Stimulated activated CD4-positive, alpha-beta T cell treated with anti-CD3 and anti-CD28 coated beads, TNF-alpha, amount 100 ng/mL, for 24 hours (primary cell): ENCODE measurements around the gene NEUROD6.

Experiments
- DNase-seq, 3 experiments: peaks; one replicate each; pipeline ENCODE4 v3.0.0-alpha.2; 2020; ENCODE audit warnings: low read depth in 3 of 3

The NEUROD6 gene

DNA sequence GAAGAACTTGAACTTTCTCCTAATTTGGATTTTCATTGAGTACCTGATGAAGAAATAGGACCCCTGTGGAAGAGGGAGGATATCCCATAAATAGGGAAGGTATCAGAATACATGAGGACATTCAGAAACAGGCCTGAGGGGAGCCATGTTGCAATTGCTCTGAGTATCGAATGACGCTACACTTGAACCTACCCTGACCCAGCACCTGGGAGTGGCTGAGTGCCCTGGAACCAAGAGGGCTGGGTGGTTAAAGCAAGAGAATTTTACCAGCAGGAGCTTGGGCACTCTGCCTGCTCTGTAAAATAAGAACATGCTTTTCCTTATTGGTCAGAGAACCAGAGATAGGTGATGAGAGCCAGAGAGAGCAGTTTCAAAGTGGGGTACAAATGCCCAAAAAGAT, 7.2 kb downstream of the NEUROD6 start:
- no peak for DNase-seq

DNA sequence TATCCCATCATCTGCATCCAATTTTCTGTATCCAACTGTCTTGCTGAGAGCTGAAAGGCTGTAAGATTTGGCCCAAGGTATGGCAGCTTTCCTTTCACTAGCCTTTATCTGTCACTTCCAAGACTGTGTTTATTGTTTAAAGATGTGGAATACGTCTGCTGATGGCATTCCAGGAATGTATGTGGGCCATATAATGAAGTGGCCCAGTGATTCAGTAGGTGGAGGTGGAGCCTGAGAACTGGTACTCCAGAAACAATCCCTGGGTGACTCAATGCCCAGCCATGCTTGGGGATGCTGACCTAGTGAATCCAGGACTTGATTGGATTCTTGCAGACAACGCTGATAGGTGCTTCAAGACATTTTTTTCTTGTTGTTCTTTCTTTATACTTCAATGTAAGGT, 13.5 kb downstream of the NEUROD6 start:
- DNase-seq: no peak

DNA sequence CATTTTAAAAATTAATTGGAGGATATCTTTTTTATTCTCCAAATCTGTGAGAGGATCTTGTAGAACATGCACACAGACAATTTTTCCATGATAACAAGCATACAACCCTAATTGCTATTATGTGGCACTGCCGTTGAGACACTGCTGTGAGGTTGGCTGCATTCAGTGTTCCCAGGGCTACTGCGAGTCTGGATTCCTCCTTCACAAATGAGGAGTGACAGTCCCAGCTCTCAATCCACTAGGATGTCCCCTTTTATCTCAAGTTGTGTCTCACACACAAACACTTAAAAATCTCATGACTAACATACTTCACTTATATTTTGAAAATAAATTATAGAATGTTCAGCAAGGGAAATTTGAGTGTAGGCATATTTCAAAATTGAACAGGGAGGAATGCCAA, 14.1 kb downstream of the NEUROD6 start:
- DNase-seq: no peak

DNA sequence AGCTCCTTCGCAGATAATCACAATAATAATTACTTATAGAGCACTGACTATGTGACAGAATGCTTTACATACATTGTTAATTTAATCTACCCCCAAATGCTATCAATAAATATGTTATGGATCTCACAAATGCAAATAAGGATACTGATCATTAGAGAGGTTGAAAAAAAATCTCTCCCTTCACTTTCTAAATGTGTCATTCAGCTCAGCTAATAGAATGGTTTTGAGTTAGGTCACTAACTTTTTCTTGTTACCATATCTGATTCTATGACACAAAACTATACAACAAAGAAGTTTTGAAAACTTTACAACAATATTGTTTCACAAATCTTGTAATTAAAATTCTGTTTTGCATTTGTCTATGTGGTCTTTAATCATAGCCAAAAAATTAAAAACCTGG, 17.4 kb downstream of the NEUROD6 start:
- DNase-seq: no peak

DNA sequence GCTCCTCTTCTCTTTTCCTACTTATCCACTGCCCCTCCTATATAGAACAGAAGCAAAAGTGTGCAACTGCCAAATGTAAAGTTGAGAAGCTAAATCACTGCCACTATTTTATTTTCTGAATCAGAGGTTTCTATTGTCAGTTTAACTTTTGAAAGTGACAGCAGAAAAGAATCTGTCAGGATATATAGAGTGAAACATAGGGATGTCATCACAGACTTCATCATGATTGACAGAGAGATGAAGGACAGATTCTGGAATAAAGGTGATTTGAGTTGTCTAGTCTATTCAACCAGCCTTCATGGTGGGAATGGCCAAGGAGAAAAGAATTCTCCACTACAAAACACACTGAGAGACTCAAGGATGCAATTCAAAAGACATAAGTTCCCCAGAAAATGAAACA, 19.9 kb downstream of the NEUROD6 start:
- DNase-seq: no peak

DNA sequence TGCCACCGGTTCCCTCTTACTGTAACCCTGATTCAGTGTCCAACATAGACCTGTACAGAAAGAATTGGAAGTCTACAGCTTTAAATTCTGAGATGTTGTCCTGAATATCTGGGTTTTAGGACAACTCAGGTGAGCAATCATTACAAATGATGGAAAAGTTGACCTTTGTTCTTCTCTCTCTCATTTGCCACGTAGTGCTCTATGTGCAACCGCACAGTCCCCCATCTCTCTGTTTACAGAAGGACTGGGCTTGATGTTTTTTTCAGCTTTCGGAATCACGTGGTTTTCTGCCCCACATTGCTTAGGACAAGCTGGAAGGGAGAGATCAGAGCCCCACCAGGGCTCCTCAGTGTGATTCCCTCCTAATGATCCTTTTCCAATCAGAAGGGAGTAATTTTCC, 22.2 kb downstream of the NEUROD6 start:
- DNase-seq: no peak

DNA sequence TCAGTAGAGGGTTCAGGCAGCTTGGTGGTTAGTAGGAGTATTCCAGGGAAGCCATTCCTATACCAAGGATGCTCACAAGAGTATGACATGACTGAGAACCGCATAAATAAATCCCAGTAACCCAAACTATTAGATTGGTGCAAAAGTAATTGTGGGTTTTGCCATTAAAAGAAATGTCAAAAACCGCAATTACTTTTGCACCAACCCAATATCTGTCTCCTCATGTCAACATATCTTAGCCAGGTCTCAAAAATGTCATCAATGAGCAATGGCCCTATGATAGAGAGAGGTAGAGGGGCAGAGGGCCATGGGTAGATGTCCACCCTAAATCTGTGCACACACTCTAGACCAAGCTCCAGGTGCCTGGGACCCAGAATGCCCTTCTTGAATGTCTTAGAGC, 23.6 kb downstream of the NEUROD6 start:
- no peak for DNase-seq

DNA sequence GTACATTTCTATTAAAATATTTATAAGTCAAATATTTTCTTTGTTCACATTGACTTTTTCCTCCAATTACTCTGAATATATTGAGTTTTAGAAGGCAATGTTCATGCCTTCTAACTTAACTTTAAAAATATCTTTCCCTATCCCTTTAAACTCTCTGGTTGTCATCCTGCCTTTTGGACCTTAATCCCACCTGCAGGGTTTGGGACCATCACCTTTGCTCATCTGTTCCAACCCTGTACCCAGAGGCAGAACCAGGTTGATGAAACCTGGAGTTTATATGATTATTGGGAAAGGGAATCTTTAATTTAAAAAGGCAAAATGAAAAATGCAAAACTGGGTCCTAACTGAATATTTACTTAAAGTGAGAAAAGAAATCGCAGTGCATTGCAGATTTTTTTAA, 24.8 kb downstream of the NEUROD6 start:
- DNase-seq: no peak

DNA sequence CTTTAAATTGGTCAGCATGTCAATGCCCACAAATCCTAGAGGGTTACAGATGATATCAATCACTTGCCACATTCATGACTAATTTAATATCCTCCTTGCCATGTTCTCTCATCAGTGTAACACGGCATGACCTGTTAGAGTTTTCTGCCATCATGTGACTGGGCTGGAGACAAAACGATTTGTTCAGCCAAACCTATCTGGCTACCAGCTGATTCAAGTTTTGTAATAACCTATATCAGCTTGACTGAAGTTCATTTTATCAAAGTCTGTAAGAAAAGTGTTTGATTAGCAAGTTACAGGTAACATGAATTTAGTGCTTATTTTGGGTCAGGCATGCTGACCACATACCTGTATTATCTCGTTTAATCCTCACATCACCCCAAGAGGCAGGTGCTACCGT, 25.7 kb downstream of the NEUROD6 start:
- no peak for DNase-seq

DNA sequence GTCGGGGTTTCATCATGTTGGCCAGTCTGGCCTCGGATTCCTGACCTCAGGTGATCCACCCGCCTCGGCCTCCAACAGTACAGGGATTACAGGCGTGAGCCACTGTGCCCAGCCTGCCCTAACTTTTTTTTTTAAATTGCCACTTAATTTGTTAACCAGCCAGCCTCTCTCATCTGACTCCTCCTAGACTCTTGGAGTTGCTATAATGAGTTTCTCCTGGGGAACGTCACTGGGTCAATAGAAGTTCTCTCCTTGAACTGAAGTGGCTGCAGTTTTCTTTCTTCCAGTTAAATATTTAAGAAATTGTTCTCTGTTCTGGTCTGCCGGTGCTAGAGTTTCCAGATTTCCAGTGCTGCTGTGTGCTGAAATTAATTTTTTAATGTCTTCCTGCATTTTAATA, 27.6 kb downstream of the NEUROD6 start:
- DNase-seq: no peak

DNA sequence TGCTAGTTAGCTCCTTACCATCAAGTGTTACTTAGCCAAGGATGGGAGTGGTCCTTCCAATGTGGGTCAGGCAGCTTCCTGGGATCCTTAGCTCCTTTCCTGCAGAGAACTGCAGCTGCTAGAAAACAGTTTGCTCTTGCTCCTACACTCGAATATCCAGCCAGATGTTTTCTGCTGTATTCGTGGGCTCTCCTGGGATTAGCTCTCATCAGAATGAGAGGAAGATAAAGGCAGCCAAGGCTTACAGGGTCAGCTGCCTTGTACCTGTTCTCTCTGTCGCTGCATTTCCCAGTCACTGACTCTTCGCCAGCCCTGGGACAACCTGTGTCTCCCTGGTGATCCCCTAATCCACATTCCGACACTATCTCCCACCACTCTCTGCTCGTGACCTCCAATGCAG, 29.0 kb downstream of the NEUROD6 start:
- DNase-seq: no peak

DNA sequence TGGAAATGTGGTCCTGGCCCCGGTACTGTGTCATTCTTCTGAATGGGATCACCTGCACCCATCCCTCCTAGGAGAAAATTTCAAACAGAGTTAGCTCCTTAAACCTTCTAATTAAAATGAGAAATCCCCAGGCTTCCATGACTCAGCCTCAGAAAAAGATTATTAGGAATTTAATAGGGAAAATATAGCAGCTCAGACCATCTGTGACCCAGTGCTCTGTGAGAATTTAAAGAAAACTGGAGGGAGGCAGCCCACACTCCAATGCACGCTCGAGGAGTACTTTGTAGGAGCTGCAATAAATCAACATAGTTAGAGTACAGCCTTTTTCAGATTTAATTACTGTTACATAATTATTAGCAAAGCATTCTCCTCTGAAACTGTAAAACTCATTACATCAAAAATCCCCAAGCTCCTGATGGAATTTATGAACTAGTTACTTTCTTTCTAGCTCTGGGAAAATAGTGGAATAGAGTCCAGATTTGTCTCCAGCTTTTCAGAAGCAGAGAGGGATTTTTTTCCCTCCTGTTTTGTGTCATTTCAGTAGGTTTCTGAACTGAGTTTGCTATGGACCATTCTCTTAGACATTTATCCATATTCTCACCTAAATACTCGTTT, 30.1 kb downstream of the NEUROD6 start:
- no peak for DNase-seq

DNA sequence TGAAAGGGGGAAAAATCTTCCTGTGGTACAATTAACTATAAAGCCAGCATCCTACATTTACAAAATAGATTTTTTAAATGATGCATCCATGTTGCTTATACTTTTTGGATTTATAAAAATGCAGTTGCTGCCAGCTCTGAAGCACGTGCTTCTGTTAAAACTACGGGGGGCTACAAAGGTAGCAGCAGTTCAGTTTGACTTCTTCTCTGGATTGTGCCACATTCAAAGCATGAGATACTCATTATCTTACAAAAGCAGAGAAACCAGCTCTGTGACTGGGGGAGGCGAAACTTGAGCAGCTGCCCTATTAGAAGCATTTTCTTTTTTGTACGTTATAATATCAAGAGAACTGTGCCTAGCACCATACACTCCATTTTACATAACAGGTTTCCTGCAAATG, 31.1 kb downstream of the NEUROD6 start:
- no peak for DNase-seq

DNA sequence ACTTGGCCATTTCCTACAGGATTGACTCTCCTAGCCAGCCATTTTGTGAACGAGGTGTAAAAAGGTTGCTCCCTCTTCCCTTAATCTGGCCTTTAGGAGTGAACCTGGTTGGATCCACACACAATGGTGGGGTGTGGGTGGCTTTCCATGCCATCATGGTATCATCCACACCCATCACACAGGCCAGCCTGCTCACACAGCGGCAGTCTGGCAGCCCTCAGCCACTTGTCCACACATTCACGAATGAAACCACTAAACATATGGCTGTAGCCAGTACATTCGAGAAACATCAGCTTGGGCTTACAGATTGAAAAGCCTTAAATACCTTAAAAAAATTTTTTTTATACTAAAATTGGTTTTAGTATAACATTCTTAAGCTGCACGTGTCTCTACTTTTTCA, 31.9 kb downstream of the NEUROD6 start:
- DNase-seq: no peak

DNA sequence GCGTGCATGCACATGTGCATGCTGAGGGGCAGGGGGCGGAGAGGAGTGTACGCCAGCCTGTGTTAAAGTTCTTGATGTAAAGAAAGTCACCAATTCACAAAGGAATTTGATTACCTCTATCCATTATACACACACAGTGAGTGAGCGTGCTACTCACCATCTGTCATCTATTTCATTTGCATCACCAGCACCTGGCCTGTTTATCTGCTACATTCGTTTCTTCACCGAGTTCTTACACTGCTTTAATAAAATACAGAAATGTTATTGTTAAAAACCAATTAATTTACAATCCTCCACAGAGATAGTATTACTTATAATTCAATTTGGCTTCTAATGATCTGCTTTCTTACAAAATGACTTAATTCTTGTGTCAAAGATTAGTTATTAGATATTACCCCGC, 32.6 kb downstream of the NEUROD6 start:
- no peak for DNase-seq

DNA sequence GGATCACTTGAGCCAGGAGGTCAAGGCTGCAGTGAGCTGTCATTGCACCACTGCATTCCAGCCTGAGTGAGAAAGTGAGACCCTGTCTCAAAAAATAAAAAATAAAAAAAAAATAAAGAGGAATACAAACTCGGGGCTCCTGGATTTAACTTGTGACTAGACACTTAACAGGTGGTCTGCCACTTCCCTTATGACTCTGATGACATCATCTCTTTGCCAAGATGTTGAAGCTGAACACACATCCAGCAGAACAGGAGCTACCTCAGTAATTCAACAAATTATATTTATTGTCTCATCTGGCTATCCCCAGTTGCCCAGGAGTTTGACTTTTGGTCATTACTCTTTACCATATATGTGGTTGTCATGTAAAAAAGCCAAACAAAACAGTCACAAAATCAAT, 35.3 kb downstream of the NEUROD6 start:
- no peak for DNase-seq

DNA sequence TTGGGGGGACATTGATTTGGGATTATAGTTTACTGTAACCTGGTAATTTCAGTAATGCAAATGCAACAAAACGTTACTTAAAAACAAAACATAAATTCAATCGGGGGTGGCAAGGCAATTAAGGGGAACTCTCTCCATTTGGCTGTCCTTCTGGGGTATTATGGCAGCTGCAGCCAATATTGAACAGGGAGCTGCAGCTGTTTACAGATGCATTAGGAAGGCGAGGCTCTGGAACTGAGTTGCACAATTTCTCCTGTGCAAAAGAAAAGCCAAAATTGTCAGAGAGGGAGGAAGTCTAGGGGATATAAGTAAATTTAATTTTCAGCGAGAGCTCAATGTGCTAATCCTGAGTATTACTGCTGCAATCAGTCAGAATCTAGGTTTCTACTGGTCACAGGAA, 36.1 kb downstream of the NEUROD6 start:
- no peak for DNase-seq

DNA sequence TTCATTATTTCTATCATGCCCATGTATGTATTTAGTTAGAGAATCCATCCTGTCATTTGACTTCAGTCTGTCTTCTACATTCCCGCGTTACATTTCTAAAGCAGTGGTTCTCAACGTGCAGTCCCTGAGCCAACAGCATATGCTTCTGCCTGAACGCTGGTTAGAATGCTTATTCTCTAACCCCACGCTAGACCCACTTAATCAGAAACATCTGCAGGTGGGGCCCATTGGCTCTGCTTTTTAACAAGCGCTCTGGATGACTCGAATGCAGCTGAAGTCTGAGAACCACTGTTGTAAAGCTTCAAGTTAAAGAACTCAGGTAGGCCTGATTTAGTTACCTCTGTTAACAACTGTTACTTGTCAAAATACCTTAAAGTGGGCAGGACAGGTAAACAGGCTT, 38.2 kb downstream of the NEUROD6 start:
- no peak for DNase-seq

DNA sequence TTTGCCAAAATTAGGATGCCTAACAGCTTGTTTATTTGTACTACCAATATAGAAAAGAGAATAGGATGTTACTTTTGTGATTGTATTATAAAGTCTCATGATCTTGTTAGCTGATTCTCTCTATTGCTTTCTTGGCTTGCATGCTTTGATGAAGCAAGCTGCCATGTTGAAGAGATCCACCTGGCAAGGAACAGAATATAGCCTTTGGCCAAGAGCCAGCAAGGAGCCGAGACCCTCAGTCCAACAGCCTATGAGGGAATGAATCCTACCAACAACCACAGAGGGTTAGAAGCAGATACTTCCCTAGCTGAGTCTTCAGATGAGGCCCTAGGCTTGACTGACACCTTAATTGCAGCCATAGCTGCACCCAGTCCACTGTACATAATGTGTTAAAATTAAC, 41.2 kb downstream of the NEUROD6 start:
- no peak for DNase-seq

DNA sequence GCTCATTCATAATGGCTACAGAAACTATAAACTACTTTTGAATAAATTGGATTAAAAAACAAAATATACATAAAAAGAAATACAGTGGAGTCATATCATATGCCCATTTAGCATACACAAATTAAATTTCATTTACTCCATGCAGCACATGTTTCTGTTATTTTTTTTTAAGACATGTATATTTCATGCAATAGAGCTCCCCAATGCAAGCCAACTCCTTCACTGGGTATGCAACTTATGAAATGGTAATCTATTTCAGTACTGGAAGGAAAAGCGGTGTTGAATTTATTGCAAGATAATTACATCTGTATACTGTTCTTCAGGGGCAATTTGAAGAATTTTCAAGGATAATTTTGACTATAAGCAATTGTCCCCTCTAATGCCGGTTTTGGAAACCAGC, 49.9 kb downstream of the NEUROD6 start:
- no peak for DNase-seq
